GM12874 (cell line): Measurements from ENCODE around the gene THPO.

Experiments used
- TF ChIP-seq, protein P1 (sequence below): IDR thresholded peaks from 2 replicates; pipeline ENCODE4 v1.5.1; 2011; ENCODE audit warnings: low read depth, mild to moderate bottlenecking, control low read depth, low read length, moderate library complexity; ENCODE audit not compliant: insufficient read depth

Gene THPO

GRCh38 chr3:184351511-184352148 is 26.4 kb downstream of the THPO start:
- TF ChIP-seq, protein P1, sequence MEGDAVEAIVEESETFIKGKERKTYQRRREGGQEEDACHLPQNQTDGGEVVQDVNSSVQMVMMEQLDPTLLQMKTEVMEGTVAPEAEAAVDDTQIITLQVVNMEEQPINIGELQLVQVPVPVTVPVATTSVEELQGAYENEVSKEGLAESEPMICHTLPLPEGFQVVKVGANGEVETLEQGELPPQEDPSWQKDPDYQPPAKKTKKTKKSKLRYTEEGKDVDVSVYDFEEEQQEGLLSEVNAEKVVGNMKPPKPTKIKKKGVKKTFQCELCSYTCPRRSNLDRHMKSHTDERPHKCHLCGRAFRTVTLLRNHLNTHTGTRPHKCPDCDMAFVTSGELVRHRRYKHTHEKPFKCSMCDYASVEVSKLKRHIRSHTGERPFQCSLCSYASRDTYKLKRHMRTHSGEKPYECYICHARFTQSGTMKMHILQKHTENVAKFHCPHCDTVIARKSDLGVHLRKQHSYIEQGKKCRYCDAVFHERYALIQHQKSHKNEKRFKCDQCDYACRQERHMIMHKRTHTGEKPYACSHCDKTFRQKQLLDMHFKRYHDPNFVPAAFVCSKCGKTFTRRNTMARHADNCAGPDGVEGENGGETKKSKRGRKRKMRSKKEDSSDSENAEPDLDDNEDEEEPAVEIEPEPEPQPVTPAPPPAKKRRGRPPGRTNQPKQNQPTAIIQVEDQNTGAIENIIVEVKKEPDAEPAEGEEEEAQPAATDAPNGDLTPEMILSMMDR = no peak

DNA sequence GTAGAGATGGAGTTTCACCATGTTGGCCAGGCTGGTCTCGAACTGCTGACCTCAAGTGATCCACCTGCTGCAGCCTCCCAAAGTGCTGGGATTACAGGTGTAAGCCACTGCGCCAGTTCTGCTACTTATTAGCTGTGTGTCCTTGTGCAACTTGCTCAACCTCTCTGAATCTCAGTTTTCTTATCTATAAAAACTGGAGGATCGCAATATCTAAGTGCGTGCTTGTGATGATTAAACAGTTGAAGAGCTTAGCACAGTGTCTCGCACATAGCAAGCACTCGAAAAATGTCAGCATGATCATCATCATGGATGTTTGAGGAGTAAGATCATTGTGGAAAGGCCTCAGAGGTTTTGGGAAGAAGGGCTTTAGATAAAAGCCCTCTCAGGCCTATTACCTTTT is 27.4 kb downstream of the THPO start:
- TF ChIP-seq, protein P1 = no peak

DNA sequence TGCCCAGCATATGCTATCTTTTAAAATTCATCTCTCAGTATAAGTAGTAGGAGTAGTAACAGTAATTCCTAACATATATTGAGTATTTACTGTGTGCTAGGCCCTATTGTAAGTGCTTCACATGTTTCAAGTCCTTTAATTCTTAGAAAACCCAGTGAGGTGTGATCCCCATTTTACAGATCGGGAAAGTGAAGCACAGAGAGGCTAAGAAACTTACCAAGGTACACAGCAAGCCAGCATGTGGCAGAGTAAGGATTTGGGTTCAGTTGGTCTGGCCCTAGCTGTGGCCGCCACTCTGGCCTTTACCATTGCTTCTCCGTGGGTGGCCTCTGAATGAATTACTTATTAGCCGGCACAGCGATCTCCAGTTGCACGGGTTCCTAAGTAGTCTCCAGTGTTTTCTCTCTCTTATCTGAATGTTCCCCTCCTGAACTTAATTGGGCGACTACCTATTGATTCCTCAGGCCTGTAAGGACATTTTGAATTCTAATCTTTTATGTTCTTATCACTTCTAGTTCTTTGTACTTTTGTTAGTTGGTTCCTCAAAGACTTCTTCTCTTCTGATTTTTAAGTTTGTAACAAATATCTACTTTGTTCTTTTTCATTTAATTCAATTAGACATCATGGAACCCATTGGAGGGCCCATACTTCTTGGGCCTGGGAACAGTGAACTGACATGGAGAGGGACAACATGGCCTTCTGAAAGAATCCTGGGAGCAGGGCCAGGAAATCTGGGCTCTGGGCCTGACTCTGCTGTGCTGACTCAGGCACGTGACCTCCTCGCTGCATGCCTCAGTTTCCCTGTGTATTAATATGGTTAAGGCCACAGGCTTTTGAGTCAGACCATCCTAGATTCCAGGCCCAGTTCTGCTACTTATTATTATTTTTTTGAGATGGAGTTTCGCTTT is 28.2 kb downstream of the THPO start:
- TF ChIP-seq, protein P1 = no peak

GRCh38 chr3:184348057-184348382 is 30.0 kb downstream of the THPO start:
- TF ChIP-seq, protein P1 = no peak

GRCh38 chr3:184347321-184348056 is 30.5 kb downstream of the THPO start:
- TF ChIP-seq, protein P1 = no peak

GRCh38 chr3:184346480-184347190 is 31.4 kb downstream of the THPO start:
- TF ChIP-seq, protein P1 = no peak
